Kidney epithelial cell (primary cell): ENCODE measurements around the gene MAPRE3. TPM values are rescaled to one million over a fixed set of nuclear protein-coding genes. Genes with fewer than 3 reads are reported as not detected.

Experiments
- DNase-seq: peaks from one replicate; pipeline ENCODE4 v3.0.0-alpha.2; 2010; ENCODE audit warnings: low read depth
- H3K27me3 ChIP-seq: 2 replicates; pipeline ENCODE4 v1.6.0; 2011; ENCODE audit warnings: low read length; ENCODE audit not compliant: control insufficient read depth, insufficient read depth
- H3K36me3 ChIP-seq: 2 replicates; pipeline ENCODE4 v1.5.1; 2011; ENCODE audit warnings: low read length; ENCODE audit not compliant: control insufficient read depth, insufficient read depth
- H3K4me3 ChIP-seq: 2 replicates; pipeline ENCODE4 v1.5.1; 2011; ENCODE audit warnings: low read depth, mild to moderate bottlenecking, control low read depth, low read length
- CTCF ChIP-seq: IDR thresholded peaks from 2 replicates; pipeline ENCODE4 v1.5.1; 2011; ENCODE audit warnings: mild to moderate bottlenecking, moderate library complexity, low read length, control low read depth, inconsistent platforms; ENCODE audit not compliant: insufficient read depth, poor library complexity, severe bottlenecking
- total RNA-seq: library from RNA; depleted of rRNA; stranded (reverse); fragments of >200 nt; gene quantifications from 2 replicates; pipeline ENCODE4 v1.2.3, GENCODE V29; 2015

MAPRE3 gene
- total RNA-seq, 1 donor from 2014 or later, result 4.6 TPM

- Histone ChIP-seq H3K27me3 (peaks cover 38% of the 10 kb centered on the region), H3K4me3 (no peak overlapping the region), H3K36me3 (no peaks in the 10 kb centered on the region)
- no peak for DNase-seq
- TF ChIP-seq CTCF, result no peak
Measured at GRCh38 chr2:26946841-26947784, 23.3 kb upstream of the MAPRE3 start.

GRCh38 chr2:26948800-26949199 lies 21.6 kb upstream of the MAPRE3 start:
- no peak for DNase-seq
- Histone ChIP-seq H3K4me3 (no peak overlapping the region), H3K36me3 (no peaks in the 10 kb centered on the region), H3K27me3 (peaks cover 31% of the 10 kb centered on the region)
- no peak for TF ChIP-seq CTCF

GRCh38 chr2:26950246-26950645 lies 20.2 kb upstream of the MAPRE3 start:
- no peaks in the 10 kb centered on the region for H3K36me3 ChIP-seq
- peaks cover 27% of the 10 kb centered on the region for H3K27me3 ChIP-seq
- no peak for DNase-seq
- no peak for TF ChIP-seq CTCF
- no peak overlapping the region for H3K4me3 ChIP-seq

GRCh38 chr2:26951236-26951635 lies 19.2 kb upstream of the MAPRE3 start:
- no peaks in the 10 kb centered on the region for H3K36me3 ChIP-seq
- no peak overlapping the region for H3K4me3 ChIP-seq
- H3K27me3 ChIP-seq, result peaks cover 24% of the 10 kb centered on the region
- no peak for DNase-seq
- no peak for TF ChIP-seq CTCF

- TF ChIP-seq CTCF, result no peak
- Histone ChIP-seq H3K36me3 (no peaks in the 10 kb centered on the region), H3K4me3 (no peak overlapping the region), H3K27me3 (peaks cover 20% of the 10 kb centered on the region)
- DNase-seq, result no peak
Measured at GRCh38 chr2:26952374-26952773, 18.1 kb upstream of the MAPRE3 start.
